ENCODE results near the gene ZFAND2B.
"Not testable (repeated sequence)": the region's sequence is repeated elsewhere in the genome, so short reads cannot be mapped to it uniquely, and the experiment has no call there.

The ZFAND2B gene

GRCh38 chr2:219252900-219253752 is 46.5 kb downstream of the ZFAND2B start, which contains the start of gene TUBA4B:
Gene TUBA4B (plus strand): TSS chr2:219253243. CDS start chr2:219253408, 165 bp downstream.
- DNase-seq: peak; percentile 75

GRCh38 chr2:219253753-219254589 is 47.4 kb downstream of the ZFAND2B start, which contains the start of gene TUBA4A:
Gene TUBA4A (minus strand): TSS chr2:219253918. CDS start chr2:219253858, 60 bp downstream.
- DNase-seq: peak; percentile 93

DNA sequence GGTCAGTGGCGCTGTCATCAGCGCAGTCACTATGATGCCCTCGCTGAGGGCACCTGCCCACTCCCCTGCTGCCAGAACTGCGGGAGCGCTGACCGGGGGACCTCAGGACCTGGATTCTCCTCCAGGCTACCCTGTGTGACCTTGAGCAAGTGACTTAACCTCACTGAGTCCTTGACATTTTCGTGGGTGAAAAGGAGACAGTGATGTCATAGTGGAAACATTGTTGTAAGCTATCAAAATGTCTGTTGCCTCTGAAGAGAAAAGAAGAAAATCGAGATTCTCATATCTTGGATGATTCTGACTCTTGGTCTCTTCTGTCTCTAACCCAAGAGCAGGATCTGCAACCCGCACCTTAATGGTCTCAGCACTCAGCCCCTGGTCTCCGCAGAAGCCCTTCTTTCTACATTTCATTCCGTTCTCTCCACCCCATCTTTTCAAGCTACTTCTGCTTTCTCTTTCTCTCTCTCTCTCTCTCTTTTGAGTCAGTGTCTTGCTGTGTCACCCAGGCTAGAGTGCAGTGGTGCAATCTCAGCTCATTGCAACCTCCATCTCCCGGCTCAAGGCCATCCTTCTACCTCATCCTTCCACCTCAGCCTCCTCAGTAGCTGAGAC is 48.1 kb downstream of the ZFAND2B start:
- DNase-seq: peak; percentile 49

GRCh38 chr2:219258942-219259341 is 52.4 kb downstream of the ZFAND2B start:
- DNase-seq: not testable (repeated sequence)
